DND-41 (cell line): Measurements from ENCODE around the gene SNX20.

Experiments
- EZH2 ChIP-seq: IDR thresholded peaks from 3 replicates; pipeline ENCODE4 v1.6.1; 2012; ENCODE audit warnings: borderline replicate concordance, low read depth, mild to moderate bottlenecking, moderate library complexity, low read length, inconsistent platforms; ENCODE audit not compliant: severe bottlenecking
- TF ChIP-seq, protein P1 (sequence below): IDR thresholded peaks from 2 replicates; pipeline ENCODE4 v1.5.1; 2012; ENCODE audit warnings: borderline replicate concordance, low read length, moderate library complexity, mild to moderate bottlenecking; ENCODE audit not compliant: poor library complexity, severe bottlenecking; ENCODE audit errors: extremely low read depth

DNA sequence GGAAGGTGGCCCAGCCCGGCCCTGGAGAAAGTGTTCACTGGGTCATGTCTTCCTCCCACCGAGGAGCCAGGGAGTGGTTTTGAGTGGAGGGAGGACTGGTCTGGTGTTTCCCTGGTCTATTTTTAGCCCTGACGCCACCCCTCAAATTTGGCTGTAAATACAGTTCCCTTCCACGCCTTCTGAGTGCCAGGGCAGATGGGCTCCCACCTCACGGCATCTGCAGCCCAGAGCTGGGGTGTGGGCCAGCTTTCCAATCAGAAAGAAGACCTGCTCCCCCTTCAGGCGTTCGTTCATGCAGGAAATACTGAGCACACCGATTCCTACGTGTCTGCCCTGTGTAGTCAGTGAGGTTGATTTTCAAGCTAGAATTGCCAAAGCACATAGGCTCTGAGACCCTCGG, 53.7 kb downstream of the SNX20 start:
- TF ChIP-seq, protein P1, sequence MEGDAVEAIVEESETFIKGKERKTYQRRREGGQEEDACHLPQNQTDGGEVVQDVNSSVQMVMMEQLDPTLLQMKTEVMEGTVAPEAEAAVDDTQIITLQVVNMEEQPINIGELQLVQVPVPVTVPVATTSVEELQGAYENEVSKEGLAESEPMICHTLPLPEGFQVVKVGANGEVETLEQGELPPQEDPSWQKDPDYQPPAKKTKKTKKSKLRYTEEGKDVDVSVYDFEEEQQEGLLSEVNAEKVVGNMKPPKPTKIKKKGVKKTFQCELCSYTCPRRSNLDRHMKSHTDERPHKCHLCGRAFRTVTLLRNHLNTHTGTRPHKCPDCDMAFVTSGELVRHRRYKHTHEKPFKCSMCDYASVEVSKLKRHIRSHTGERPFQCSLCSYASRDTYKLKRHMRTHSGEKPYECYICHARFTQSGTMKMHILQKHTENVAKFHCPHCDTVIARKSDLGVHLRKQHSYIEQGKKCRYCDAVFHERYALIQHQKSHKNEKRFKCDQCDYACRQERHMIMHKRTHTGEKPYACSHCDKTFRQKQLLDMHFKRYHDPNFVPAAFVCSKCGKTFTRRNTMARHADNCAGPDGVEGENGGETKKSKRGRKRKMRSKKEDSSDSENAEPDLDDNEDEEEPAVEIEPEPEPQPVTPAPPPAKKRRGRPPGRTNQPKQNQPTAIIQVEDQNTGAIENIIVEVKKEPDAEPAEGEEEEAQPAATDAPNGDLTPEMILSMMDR, result peak; percentile 27
- TF ChIP-seq EZH2, result no peak
